HG03045 (cell line): Measurements from ENCODE around the gene UBE2L3.
"Not testable (repeated sequence)": the region's sequence is repeated elsewhere in the genome, so short reads cannot be mapped to it uniquely, and the experiment has no call there.

Experiments
- ATAC-seq: cut with Tn5 transposase; IDR thresholded peaks from one replicate; pipeline ENCODE4 v1.9.1; 2021; ENCODE audit warnings: mild to moderate bottlenecking, moderate library complexity; ENCODE audit not compliant: unreplicated experiment

UBE2L3 gene

DNA sequence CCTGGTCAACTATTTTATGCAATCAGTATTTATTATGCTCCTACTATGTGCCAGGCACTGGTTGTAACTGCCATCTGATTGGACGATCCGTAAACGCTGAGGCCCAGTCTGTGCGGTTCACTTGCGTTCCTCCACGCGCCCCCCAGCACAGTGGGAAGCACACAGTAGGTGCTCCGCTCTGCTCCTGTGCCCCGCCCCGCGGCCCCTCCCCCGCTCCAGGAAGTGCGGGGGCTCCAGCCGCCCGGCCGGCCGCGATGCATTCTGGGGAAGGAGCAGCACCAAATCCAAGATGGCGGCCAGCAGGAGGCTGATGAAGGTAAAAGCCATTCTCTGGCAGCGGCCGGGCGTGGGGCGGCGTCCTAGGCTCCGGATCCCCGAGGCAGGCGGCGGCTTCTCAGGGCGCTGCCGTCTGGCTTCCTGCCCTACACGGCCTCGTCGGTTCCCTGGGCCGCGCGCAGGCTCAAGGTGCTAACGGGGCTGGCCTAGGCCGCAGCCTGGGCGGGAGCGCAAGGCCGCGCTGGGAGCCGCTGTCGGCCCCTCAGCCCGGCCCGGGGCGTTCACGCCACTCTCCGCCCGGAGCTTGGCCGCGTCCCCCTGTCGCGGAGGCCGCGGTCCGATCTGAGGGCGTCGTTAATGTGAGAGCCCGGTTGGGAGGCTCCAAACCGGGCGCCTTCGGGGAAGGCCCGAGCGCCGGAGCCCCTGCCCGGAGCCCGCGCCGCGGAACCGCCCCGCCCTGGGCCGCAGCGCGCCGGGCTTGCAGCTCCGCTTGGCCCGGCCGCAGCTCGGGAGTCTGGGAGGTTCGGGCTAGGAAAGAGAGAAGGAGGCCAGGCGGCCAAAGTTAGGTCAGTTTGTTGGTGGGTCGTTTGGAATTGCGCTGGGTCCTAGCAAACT is at the start of gene UBE2L3:
Gene UBE2L3 (plus strand): TSS at position 259 of the 891 bp plus-strand sequence. CDS start 31 bp downstream, at position 290.
- peak; percentile 72 for ATAC-seq

DNA sequence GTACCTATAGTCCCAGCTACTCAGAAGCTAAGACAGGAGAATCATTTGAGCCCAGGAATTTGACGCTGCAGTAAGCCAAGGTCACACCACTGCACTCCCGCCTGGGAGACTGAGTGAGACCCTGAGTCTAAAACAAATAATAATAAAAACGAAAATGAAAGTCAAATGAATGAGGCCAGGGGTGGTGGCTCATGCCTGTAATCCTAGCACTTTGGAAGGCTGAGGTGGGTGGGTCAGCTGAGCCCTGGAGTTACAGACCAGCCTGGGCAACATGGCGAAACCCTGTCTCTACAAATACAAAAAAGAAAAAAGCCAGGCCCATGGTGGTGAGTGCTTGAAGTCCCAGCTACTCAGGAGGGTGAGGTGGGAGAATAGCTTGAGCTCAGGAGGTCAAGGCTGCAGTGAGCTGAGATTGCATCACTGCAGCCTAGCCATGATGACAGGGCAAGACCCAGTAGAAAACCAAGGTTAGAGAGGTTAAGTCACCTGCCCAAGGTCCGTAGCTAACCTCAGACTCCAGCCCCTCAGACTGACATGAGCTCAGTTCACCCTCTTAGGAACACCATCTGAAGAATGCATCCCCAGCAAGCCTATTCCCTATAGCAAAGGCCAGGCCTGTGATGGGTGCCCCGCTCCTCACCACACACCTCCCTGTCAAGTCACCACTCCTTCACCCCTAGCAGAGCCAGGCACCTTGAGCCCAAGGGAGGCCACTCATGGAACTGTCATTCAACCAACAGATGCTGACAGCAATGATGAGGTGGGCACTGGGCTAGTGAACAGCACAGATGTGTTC is 40.6 kb upstream of the UBE2L3 start:
- not testable (repeated sequence) for ATAC-seq

DNA sequence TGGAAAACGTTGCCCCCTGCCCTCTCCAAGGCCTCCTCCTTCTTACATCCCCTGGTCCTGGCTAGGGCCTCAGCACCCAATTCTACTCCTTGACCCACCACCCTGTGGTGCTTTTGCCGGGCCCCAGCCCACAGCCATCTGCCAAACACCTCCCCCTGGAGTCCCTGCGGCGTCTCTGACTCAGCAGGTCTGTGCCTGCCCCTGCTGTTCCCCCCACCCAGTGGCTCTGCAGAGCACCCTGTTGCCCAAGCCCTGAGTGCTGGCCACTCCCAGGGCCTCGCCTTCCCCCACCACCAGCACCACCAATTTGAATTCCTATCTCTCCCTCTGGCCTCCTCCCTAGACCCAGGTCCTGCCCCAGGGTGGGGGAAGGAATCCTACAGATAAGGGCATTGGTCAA is 36.0 kb upstream of the UBE2L3 start:
- not testable (repeated sequence) for ATAC-seq

DNA sequence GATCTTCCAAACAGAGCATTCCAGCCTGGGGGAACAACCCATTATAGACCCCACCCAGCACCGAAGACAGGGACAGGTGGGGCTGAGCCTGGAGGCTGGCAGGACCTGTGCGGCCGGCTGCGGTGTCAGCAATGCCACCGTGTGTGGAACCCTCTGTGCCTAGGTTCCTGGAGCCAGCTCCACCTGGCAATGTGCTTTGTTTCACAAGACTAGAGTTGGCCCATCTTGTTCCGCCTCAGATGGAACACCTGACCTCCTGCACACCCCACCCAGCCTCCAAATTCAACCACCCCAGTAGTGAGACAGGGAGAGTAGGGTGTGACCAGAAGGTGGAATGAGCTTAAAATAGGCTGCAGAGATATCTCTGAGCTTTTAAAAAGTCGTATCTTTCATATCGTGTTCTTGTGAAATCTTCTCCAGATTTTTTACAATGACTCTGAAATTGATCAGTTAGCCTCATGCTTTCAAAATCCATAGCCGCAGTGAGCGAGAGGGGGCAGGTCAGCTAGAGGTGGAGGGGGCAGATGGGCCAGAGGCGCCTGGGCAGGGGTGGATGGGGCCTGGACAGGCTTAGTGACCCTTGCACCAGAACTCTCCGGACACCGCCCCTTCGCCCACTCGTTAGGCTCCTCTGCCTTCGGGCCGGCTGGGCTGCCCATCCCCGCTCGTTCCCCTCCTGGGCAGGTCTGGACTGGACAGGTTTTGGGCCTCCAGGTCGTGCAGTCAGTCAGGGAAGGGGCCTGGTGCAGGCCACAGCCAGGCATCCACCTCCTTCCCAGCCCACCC is 34.5 kb upstream of the UBE2L3 start:
- ATAC-seq = not testable (repeated sequence)

DNA sequence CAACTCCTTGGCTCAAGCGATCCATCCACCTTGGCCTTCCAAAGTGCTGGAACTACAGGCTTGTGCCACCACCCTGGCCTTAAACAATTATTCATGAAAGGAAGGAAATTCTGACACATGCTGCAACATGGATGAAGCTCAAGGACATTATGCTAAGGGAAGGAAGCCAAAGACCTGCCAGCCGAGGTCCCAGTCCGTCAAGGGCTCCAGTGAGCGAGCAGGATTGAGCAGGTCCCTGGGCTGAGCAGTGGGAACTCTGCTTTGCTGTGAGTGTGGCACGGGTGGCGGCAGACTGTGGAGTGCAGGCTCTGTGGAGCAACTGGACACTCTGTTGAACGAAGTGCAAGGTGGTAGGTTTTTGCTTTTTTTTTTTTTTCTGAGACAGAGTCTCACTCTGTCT is 27.7 kb upstream of the UBE2L3 start:
- not testable (repeated sequence) for ATAC-seq

DNA sequence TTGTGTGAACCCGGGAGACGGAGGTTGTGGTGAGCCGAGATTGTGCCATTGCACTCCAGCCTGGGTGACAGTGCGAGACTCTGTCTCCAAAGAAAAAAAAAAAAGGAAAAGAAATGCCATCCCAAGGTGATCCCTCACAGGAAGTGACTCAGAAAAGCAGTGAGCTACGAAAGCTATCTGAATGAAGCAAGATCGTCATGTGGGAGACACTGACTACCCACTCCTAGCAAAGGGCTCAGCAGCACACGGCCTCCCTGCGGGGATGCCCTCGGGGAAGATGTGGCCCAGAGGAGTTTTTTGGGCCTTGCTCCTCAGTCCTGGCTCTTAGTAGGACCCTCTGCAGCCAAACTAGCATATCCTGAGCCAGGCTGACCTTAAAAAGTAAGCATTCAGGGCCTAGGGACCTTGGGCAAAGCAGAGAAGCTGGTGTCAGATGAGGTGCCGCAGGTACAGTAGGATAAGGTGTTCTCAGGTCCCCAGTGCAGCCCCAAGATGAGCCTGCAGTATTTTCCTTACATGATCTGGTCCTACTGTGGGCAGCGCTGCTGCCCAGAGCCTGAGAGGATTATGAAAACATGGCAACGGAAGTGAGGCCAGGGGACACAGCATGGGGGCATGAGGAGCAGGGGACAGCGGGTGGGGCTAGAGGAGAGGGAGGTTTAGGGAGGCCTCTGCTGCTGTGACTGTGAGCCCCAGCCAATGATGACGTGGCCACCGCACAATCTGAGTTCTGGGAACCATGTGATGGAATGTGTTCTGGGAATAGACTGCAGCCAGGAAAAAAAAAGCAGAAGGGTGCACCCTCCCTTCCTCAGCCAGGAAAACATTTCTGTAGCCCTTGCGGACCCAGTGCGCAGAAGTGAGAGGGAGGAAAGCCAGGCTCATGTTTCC is 22.8 kb upstream of the UBE2L3 start:
- ATAC-seq = not testable (repeated sequence)

DNA sequence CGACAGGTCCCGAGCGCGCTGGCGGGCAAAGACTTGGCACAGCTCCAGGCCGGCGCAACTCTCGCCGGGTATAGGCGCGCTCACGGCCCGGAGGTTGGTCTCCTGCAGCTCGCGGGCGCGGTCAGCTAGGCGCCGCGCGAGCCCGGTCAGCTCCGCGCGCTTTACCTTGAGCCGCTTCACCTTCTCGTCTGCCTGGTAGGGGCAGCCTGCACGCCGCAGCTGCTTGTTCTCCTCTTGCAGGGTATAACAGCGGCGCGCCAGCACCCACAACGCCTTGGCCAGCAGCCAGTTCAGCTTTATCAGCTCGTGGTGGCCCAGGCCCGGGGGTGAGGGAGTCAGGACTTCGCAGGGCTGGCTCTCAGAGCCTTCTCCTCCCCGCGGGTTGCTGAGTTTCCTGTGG is 18.0 kb upstream of the UBE2L3 start:
- ATAC-seq = peak; percentile 12

DNA sequence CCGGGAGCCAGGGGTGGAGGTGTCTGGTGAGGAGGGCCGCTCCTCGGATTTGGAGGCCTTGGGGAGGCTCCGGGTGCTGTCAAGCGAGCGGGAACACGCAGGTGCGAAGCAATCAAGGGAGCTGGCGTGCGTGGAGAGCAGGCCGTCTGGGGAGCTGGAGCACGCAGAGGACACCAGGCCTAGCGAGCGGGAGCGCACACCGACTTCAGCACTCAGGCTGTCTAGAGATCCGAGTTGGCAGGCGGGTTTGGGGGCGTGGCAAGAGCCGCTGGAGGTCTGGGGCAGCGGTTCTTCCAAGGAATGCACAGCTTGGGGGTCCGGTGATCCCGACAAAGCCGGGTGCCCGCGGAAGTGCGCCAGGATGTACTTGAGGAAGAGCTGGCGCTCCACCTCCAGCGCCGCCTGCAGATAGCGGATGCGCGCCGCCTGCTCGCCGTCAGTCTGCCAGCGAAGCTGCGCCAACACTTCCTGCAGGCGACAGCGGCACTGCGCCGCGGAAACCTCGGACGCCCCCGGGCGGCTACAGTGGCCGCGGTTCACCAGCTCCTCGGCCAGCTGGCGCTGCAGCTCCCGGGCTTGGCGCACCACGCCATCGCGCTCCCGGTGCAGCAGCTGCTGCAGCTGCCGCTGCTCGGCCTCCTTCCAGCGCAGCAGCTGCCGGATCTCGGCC is 17.4 kb upstream of the UBE2L3 start:
- ATAC-seq = peak; percentile 55

DNA sequence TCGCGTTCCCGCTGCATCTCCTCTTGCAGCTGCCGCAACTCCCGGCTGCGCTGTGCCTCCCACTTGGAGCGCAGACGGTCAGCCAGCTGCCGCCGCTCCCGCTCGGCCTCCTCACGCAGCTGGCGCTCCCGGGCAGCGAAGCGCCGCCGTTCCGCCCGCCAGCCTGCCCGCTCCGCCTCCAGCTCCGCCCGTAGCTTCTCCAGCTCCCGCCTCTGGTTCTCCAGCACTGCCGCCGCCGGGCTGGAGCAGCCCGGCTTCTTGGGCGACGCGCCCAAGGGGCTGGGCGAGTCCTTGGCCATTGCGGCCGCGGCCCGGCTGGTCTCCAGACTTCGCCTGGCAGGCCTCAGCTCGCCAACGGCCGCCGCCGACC is 16.9 kb upstream of the UBE2L3 start:
- ATAC-seq = not testable (repeated sequence)

DNA sequence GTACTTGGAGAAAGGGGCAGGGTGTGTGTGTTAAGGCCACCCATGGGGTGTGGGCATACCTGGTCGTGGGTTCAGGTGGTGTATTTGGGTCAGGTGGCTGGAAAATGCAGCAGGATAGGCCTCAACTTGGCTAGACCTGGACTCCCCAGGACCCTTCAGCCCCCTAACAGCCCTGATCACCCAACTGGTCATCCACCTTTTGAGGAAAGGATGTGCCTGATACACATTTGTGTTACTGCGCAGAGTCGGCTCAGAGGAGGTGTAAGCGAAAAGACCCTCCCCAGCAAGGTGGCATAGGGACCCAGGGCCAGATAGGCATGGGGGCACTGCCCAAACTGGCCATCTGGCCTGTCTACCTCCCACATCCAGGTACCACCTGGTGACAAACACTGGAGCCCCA is 16.2 kb upstream of the UBE2L3 start, which contains the start of gene RIMBP3C:
Gene RIMBP3C (minus strand): TSS at position 101 of the 400 bp plus-strand sequence. CDS start 485 bp downstream, outside the sequence.
- ATAC-seq = not testable (repeated sequence)

DNA sequence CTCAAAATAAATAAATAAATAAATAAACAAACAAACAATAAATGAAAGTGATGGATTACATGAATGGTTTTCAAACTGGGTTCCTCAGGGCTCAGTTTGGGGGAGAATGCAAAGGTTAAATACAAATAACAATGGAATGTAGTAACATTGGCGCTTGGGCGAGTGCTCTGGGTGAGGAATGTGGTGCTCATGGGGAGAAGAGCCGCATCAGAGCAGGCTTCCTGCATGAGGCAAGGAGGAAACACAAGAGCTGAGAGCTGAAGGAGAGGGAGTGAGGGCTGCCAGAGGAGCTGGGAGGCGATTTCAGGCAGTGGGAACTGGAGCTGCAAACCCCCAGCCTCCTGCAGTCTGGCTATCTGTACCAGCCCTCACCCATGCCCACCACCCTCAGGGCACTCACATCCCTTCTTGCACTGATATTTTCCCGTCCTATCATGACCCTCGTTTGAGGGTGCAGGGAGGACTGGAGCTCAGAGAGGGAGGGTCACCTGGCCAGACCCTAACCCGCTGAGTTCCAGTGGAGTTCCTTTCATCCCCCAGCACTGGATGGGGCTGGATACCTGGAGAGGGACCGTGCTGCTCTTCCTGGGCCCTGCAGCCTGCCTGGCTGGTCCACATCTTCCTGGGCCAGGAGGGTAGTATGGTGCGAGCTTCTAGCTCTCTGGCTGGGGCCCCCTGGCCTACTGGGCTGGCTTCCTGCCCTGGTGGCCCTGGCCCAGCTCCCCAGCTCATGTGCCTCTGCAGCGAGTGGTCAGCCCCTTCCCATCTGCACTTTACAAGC is 8.0 kb upstream of the UBE2L3 start:
- not testable (repeated sequence) for ATAC-seq

DNA sequence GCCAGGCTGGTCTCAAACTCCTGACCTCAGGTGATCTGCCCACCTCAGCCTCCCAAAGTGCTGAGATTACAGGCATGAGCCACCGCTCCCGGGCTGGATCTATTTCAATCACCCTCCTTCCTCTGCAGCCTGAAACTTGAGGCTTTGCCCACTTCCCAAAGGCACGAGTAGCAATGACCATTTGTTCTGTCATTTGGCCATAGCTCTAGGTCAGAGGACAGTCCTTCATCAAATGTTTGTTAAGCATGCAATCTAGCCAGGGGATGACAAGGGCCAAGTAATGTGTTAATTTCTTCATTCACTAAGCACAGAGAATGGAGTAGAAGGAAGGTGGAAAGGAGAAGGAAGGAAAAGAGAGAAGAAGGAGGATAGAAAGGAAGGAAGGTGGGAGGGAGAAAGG is 6.9 kb upstream of the UBE2L3 start:
- ATAC-seq = not testable (repeated sequence)

DNA sequence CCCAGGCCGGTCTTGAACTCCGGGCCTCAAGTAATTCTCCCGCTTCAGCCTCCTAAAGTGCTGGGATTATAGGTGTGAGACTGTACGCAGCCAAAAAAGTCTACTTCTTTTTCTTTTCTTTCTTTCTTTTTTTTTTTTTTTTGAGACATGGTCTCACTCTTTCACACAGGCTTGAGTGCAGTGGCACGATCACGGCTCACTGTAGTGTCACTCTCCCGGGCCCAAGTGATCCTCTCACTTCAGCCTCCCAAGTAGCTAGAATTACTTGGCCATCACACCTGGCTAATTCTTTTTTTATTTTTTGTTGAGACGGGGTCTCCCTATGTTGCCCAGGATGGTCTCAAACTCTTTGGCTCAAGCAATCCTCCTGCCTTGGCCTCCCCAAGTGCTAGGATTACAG is 3.6 kb upstream of the UBE2L3 start:
- ATAC-seq = no peak

DNA sequence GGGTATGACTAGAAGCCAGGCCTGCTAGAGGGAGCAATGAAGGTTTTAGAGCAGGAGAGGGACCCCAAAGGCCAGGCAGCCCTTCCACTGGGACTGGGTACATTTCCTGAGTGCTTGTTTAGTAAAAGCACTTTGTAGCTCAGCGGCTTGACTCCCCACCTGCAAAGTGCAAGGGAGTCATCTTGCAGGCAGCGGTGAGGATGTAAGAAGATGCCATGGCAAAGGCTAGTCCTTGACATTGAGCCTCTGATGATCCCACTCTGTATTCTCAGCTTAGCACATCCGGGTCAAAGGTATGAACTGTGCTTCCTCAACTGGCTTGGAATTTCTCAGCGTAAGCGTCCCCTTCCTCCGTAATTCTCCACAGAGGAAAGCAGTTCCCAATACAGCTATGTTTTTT is 3.1 kb upstream of the UBE2L3 start:
- ATAC-seq = no peak

DNA sequence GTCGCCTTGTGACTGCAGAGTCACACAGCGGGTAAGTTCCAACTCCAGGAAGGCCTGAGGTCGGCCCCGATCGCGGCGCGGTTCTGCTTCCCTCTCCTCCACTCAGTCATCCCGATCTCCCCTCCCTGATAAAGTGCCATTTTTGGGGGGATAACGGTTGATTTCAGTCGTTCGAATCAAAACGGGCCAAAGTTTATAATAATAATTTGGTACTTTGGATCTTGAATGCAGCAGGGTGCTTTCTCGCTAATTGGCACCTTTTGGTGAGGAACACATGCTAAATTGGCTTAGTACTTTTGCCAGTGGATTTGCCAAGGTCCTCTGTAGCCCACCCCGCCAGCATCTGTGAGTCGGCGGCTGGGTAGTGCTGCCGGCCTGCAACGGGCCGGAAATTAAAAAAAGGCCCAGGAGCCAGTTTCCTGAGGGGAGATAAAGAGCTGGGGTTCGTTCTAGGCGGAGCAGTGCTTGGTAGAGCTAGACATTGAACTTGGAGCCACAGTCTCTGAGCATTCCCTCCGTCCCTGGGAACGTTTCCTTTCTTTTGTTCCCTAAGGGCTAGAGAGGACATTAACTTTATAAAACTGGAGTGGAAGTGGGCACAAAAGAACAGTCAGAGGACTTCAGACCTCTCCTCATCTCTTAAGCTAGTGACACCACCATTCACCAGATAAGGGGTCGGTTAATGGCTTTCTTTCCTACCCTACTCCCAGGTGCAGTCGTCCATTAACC is 997 bp downstream of the UBE2L3 start:
- no peak for ATAC-seq

DNA sequence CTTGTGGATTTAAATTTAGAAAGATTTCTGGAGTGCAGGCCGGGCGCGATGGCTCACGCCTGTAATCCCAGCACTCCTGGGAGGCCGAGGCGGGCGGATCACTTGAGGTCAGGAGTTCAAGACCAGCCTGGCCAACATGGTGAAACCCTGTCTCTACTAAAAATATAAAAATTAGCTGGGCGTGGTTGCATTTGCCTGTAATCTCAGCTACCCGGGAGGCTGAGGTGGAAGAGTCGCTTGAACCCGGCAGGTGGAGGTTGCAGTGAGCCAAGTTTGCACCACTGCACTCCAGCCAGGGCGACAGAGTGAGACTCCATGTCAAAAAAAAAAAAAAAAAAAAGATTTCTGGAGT is 1.5 kb downstream of the UBE2L3 start:
- ATAC-seq = not testable (repeated sequence)

DNA sequence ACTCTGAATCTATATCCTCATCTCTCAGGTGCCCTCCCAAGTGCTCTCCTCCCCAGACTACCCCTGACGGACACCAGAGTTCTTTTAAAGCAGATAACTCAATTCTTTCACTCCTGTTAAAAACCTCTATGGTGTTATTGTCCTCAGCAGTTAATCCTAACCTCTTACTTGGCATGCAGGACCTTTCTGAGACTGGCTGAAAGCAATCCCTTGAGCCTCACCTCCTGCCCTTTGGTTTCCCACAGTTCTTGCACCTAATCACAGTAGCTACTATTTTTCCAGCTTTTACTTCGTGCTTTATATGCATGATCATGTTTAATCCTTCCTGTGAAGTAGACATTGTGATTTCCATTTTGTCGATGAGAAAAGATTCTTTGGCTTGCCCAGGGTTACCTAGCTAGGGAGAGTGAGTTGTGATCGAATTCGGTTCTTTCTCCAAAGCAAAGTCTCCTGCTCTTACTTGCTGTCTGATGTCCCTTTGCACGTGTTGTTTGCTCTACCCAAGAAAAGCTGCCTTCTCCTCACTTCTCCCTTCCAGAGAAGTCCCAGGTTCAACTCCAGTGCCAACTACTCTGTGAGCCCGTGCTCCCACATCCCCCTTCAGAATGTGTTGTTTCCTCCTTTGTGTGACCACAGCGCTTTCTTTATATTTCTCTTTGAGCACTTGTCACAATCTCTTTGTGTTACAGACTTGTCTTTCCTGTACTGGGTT is 2.1 kb downstream of the UBE2L3 start:
- ATAC-seq = no peak
